A549 (cell line): ENCODE results near the gene SCRT2.

Source experiments
- CEBPB ChIP-seq, 2 experiments: fragments of >200 bp in 1 of 2; sonication (Bioruptor Twin) in 1 of 2; formaldehyde crosslinking in 1 of 2; IDR thresholded peaks; 2 replicates each; pipeline ENCODE4 v1.6.1; 2012 to 2016
- CTCF ChIP-seq: fragments of >200 bp; sonication (Bioruptor Twin); formaldehyde crosslinking; IDR thresholded peaks from 3 replicates; pipeline ENCODE4 v1.5.1; 2016
- EP300 ChIP-seq, 2 experiments: fragments of >200 bp; sonication (Bioruptor Twin); formaldehyde crosslinking; IDR thresholded peaks; 2 replicates in 1 of 2; 3 replicates in 1 of 2; pipeline ENCODE4 v1.6.1; 2016 to 2017
- FOSL2 ChIP-seq, 2 experiments: fragments of 450-650 bp in 1 of 2; fragments of >200 bp in 1 of 2; sonication (Bioruptor Twin) in 1 of 2; formaldehyde crosslinking; IDR thresholded peaks; 2 replicates each; pipeline versions ENCODE4 v1.5.0 to v1.6.1; 2016 to 2020; ENCODE audit warnings: mild to moderate bottlenecking in 1 of 2, moderate library complexity in 1 of 2
- JUN ChIP-seq, 2 experiments: fragments of >200 bp; sonication (Bioruptor Twin); formaldehyde crosslinking; IDR thresholded peaks; 2 replicates in 1 of 2; 3 replicates in 1 of 2; pipeline ENCODE4 v1.6.1; 2016 to 2017
- KDM5A ChIP-seq: fragments of 200-600 bp; sonication (generic); IDR thresholded peaks from 2 replicates; pipeline ENCODE4 v1.6.1; 2016; ENCODE audit warnings: antibody characterized with exemption, mild to moderate bottlenecking
- MAFK ChIP-seq: fragments of 450-650 bp; IDR thresholded peaks from 2 replicates; pipeline ENCODE4 v1.6.1; 2014; ENCODE audit not compliant: partially characterized antibody
- NPAS2 ChIP-seq: fragments of 250-450 bp; sonication (Bioruptor Pico); IDR thresholded peaks from 2 replicates; pipeline ENCODE4 v1.8.0; 2022; ENCODE audit warnings: mild to moderate bottlenecking, moderate library complexity, borderline replicate concordance
- NR3C1 ChIP-seq: fragments of >200 bp; sonication (Bioruptor Twin); formaldehyde crosslinking; IDR thresholded peaks from 3 replicates; pipeline ENCODE4 v1.6.1; 2017
- POLR2A ChIP-seq: IDR thresholded peaks from 2 replicates; pipeline ENCODE4 v1.6.1; 2012; ENCODE audit warnings: mild to moderate bottlenecking, low read length
- RARB ChIP-seq: fragments of 250-450 bp; sonication (Bioruptor Pico); IDR thresholded peaks from 2 replicates; pipeline ENCODE4 v1.8.0; 2021; ENCODE audit warnings: mild to moderate bottlenecking, moderate library complexity
- SREBF2 ChIP-seq: fragments of 450-650 bp; IDR thresholded peaks from 2 replicates; pipeline ENCODE4 v1.6.1; 2014; ENCODE audit warnings: mild to moderate bottlenecking, moderate library complexity
- TF ChIP-seq, protein P1 (sequence below): fragments of 200-600 bp; sonication (generic); IDR thresholded peaks from 2 replicates; pipeline ENCODE4 v1.6.1; 2016; ENCODE audit warnings: antibody characterized with exemption, mild to moderate bottlenecking, moderate library complexity

GRCh38 chr20:694496-694895, 18.9 kb upstream of the SCRT2 start:
- TF ChIP-seq CTCF, result no peak
- no peak for TF ChIP-seq NPAS2 (CRISPR knock-in tag)
- TF ChIP-seq POLR2A, result no peak
- TF ChIP-seq JUN (IDR thresholded peaks at IDR 0.05), result no peak
- no peak for TF ChIP-seq EP300 (IDR thresholded peaks at IDR 0.05)
- TF ChIP-seq, protein P1, sequence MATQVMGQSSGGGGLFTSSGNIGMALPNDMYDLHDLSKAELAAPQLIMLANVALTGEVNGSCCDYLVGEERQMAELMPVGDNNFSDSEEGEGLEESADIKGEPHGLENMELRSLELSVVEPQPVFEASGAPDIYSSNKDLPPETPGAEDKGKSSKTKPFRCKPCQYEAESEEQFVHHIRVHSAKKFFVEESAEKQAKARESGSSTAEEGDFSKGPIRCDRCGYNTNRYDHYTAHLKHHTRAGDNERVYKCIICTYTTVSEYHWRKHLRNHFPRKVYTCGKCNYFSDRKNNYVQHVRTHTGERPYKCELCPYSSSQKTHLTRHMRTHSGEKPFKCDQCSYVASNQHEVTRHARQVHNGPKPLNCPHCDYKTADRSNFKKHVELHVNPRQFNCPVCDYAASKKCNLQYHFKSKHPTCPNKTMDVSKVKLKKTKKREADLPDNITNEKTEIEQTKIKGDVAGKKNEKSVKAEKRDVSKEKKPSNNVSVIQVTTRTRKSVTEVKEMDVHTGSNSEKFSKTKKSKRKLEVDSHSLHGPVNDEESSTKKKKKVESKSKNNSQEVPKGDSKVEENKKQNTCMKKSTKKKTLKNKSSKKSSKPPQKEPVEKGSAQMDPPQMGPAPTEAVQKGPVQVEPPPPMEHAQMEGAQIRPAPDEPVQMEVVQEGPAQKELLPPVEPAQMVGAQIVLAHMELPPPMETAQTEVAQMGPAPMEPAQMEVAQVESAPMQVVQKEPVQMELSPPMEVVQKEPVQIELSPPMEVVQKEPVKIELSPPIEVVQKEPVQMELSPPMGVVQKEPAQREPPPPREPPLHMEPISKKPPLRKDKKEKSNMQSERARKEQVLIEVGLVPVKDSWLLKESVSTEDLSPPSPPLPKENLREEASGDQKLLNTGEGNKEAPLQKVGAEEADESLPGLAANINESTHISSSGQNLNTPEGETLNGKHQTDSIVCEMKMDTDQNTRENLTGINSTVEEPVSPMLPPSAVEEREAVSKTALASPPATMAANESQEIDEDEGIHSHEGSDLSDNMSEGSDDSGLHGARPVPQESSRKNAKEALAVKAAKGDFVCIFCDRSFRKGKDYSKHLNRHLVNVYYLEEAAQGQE, result no peak
- no peak for TF ChIP-seq FOSL2 (IDR thresholded peaks at IDR 0.05)
- TF ChIP-seq FOSL2 (CRISPR knock-in tag; IDR thresholded peaks at IDR 0.05), result no peak
- no peak for TF ChIP-seq MAFK
- TF ChIP-seq SREBF2, result no peak
- no peak for TF ChIP-seq NR3C1
- no peak for TF ChIP-seq KDM5A
- TF ChIP-seq CEBPB (IDR thresholded peaks at IDR 0.05), result no peak
- TF ChIP-seq RARB (CRISPR knock-in tag), result no peak
